MCF 10A (cell line): ENCODE results near the gene PRR19. TPM values are rescaled to one million over a fixed set of nuclear protein-coding genes. Genes with fewer than 3 reads are reported as not detected.

Source experiments
- BruUV-seq: library from RNA; stranded (reverse); fragments of 400-500 nt; replicated peaks from 2 replicates; lab custom pipeline; 2021; lab: Mats Ljungman, UMichigan
- CTCF ChIA-PET: fragments of 300-600 bp; sonication (Branson Sonifier 250); formaldehyde crosslinking; extraction: SDS; loops from one replicate; lab custom pipeline; 2021; ENCODE audit warnings: antibody characterized with exemption, inconsistent platforms; lab: Yijun Ruan, JAX
- POLR2A ChIA-PET: fragments of 300-600, 350-650 bp; sonication (Branson Sonifier 250); formaldehyde crosslinking; extraction: SDS; loops from one replicate; lab custom pipeline; 2020; ENCODE audit warnings: antibody characterized with exemption, inconsistent platforms; lab: Yijun Ruan, JAX
- DNase-seq: peaks from one replicate; pipeline ENCODE4 v3.0.0-alpha.2; 2018; ENCODE audit not compliant: unreplicated experiment
- H3K27ac Mint-ChIP-seq: one replicate; pipeline ENCODE4 v1.8.0; 2022; ENCODE audit warnings: mild to moderate bottlenecking, low read depth, mixed read lengths; ENCODE audit not compliant: unreplicated experiment
- H3K27me3 Mint-ChIP-seq: one replicate; pipeline ENCODE4 v1.8.0; 2022; ENCODE audit warnings: mixed read lengths; ENCODE audit not compliant: insufficient read depth, unreplicated experiment
- H3K36me3 Mint-ChIP-seq: one replicate; pipeline ENCODE4 v1.8.0; 2022; ENCODE audit warnings: mild to moderate bottlenecking, moderate library complexity, mixed read lengths; ENCODE audit not compliant: insufficient read depth, unreplicated experiment
- H3K4me1 Mint-ChIP-seq: one replicate; pipeline ENCODE4 v1.8.0; 2022; ENCODE audit warnings: mixed read lengths; ENCODE audit not compliant: insufficient read depth, unreplicated experiment
- H3K4me3 Mint-ChIP-seq: one replicate; pipeline ENCODE4 v1.8.0; 2022; ENCODE audit warnings: mild to moderate bottlenecking, moderate library complexity, mixed read lengths; ENCODE audit not compliant: unreplicated experiment
- H3K9me3 Mint-ChIP-seq: one replicate; pipeline ENCODE4 v1.8.0; 2022; ENCODE audit warnings: mixed read lengths; ENCODE audit not compliant: unreplicated experiment
- intact Hi-C: fragments of 100-400 bp; cut with micrococcal nuclease; formaldehyde crosslinking; loops from 2 replicates; pipeline ENCODE4 v1.14.1; 2022
- total RNA-seq: library from RNA; stranded (reverse); gene quantifications from 2 replicates; pipeline ENCODE4 v1.2.3, GENCODE V29; 2022
- TF ChIP-seq, protein P1 (sequence below): fragments of 200-600 bp; IDR thresholded peaks from one replicate; pipeline ENCODE4 v1.8.0; 2022; ENCODE audit warnings: antibody characterized with exemption, mild to moderate bottlenecking; ENCODE audit not compliant: unreplicated experiment

Gene PRR19
- total RNA-seq, 1 experiment from 2014 or later, result 0.30 TPM

- ChIA-PET CTCF (interaction anchor here (0.5 to 2.5 kb wide), 4 partner anchors 8 to 156 kb away, joined by 3 to 14 read pairs (median 6); no protein-coding TSS in a partner anchor), POLR2A (interaction anchor here (0.6 kb wide), 2 partner anchors 8 to 759 kb away, joined by 3 to 4 read pairs; no protein-coding TSS in a partner anchor)
- intact Hi-C loops, result no loop called here
- TF ChIP-seq, protein P1, sequence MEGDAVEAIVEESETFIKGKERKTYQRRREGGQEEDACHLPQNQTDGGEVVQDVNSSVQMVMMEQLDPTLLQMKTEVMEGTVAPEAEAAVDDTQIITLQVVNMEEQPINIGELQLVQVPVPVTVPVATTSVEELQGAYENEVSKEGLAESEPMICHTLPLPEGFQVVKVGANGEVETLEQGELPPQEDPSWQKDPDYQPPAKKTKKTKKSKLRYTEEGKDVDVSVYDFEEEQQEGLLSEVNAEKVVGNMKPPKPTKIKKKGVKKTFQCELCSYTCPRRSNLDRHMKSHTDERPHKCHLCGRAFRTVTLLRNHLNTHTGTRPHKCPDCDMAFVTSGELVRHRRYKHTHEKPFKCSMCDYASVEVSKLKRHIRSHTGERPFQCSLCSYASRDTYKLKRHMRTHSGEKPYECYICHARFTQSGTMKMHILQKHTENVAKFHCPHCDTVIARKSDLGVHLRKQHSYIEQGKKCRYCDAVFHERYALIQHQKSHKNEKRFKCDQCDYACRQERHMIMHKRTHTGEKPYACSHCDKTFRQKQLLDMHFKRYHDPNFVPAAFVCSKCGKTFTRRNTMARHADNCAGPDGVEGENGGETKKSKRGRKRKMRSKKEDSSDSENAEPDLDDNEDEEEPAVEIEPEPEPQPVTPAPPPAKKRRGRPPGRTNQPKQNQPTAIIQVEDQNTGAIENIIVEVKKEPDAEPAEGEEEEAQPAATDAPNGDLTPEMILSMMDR, result no peak
- H3K27me3 Mint-ChIP-seq, result no peaks in the 10 kb centered on the region
- no TSS peak for BruUV-seq
- no peaks in the 10 kb centered on the region for H3K9me3 Mint-ChIP-seq
- H3K27ac Mint-ChIP-seq, result no peak overlapping the region
- DNase-seq, result no peak
- H3K4me3 Mint-ChIP-seq, result no peak overlapping the region
- H3K36me3 Mint-ChIP-seq, result peaks cover 48% of the 10 kb centered on the region
- peaks cover 21% of the 10 kb centered on the region for H3K4me1 Mint-ChIP-seq
Measured at GRCh38 chr19:42288881-42289555, 12.9 kb upstream of the PRR19 start.

DNA sequence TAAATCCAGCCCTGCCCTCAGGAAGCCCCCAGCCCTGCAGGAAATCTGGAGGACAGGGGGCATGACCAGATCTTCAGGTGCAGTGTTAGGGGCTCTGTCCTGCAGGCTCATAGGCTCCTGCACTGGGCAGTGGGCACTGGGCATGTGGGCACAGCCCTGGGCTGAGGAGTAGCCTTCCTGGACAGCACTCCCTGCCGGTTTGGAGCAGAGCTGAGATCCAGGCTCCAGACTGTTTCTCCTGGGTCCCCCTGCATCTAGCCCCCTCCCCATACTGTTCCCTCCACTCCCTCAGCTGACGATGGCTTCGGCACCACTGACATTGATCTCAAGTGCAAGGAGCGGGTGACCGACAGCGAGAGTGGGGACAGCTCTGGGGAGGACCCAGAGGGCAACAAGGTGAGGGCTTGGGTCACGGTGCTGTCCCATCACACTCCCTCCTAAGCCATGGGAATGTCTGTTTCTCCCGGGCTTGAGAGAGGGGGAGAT, 12.3 kb upstream of the PRR19 start:
- DNase-seq, result no peak
- TF ChIP-seq, protein P1, result no peak
- CTCF ChIA-PET, result interaction anchor here (1.1 to 2.5 kb wide), 2 partner anchors 8 to 43 kb away, joined by 6 to 14 read pairs; no protein-coding TSS in a partner anchor
- Mint-ChIP-seq H3K27ac (no peak overlapping the region), H3K9me3 (no peaks in the 10 kb centered on the region), H3K27me3 (no peaks in the 10 kb centered on the region), H3K4me1 (peaks cover 20% of the 10 kb centered on the region), H3K4me3 (no peak overlapping the region), H3K36me3 (peaks cover 53% of the 10 kb centered on the region)
- intact Hi-C loops, result no loop called here
- POLR2A ChIA-PET, result interaction anchor here (0.6 kb wide), 1 partner anchor 759 kb away, joined by 3 read pairs; no protein-coding TSS in a partner anchor
- no TSS peak for BruUV-seq

DNA sequence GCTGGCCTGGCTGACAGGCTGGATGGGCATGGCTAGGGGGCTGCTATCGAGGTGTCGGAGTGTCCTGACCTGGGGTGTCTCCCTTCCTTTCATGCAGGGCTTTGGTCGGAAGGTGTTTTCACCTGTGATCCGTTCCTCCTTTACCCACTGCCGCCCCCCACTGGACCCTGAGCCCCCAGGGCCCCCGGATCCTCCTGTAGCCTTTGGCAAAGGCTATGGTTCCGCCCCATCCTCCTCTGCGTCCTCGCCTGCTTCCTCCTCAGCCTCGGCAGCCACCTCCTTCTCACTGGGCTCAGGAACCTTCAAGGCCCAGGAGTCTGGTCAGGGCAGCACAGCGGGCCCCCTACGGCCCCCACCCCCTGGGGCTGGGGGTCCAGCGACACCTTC, 11.8 kb upstream of the PRR19 start:
- H3K4me1 Mint-ChIP-seq, result peaks cover 14% of the 10 kb centered on the region
- no peaks in the 10 kb centered on the region for H3K27me3 Mint-ChIP-seq
- intact Hi-C loops, result no loop called here
- no peaks in the 10 kb centered on the region for H3K9me3 Mint-ChIP-seq
- TF ChIP-seq, protein P1, result no peak
- no peak overlapping the region for H3K4me3 Mint-ChIP-seq
- no TSS peak for BruUV-seq
- no peak for DNase-seq
- H3K27ac Mint-ChIP-seq, result no peak overlapping the region
- ChIA-PET CTCF (no interaction called here), POLR2A (no interaction called here)
- H3K36me3 Mint-ChIP-seq, result peaks cover 58% of the 10 kb centered on the region

- H3K4me3 Mint-ChIP-seq, result no peak overlapping the region
- no peaks in the 10 kb centered on the region for H3K9me3 Mint-ChIP-seq
- TF ChIP-seq, protein P1, result peak; percentile 50
- intact Hi-C loops, result no loop called here
- H3K27me3 Mint-ChIP-seq, result no peaks in the 10 kb centered on the region
- H3K36me3 Mint-ChIP-seq, result peaks cover 62% of the 10 kb centered on the region
- POLR2A ChIA-PET, result no interaction called here
- peaks cover 11% of the 10 kb centered on the region for H3K4me1 Mint-ChIP-seq
- CTCF ChIA-PET, result no interaction called here
- no peak overlapping the region for H3K27ac Mint-ChIP-seq
- BruUV-seq, result no TSS peak
- DNase-seq, result peak; percentile 26
Measured at GRCh38 chr19:42290523-42291434, 11.2 kb upstream of the PRR19 start.
